Neural progenitor cell (in vitro differentiated cells): Measurements from ENCODE around the gene RELL1. TPM values are rescaled to one million over a fixed set of nuclear protein-coding genes. Genes with fewer than 3 reads are reported as not detected.

ENCODE experiments used
- DNase-seq: peaks from one replicate; pipeline ENCODE4 v3.0.0-alpha.2; 2016; ENCODE audit warnings: low spot score
- H2AFZ ChIP-seq: fragments of 200-600 bp; sonication (generic); replicated peaks from 2 replicates; pipeline ENCODE4 v1.6.1; 2016; ENCODE audit warnings: antibody characterized with exemption
- H3F3A ChIP-seq: fragments of 200-600 bp; sonication (generic); 2 replicates; pipeline ENCODE4 v1.6.1; 2016; ENCODE audit warnings: antibody characterized with exemption, low read depth
- H3K27ac ChIP-seq: fragments of 200-600 bp; sonication (generic); 2 replicates; pipeline ENCODE4 v1.5.1; 2016; ENCODE audit warnings: mild to moderate bottlenecking
- H3K27me3 ChIP-seq: fragments of 200-600 bp; sonication (generic); 2 replicates; pipeline ENCODE4 v1.6.1; 2016; ENCODE audit warnings: mild to moderate bottlenecking, moderate library complexity
- H3K36me3 ChIP-seq: fragments of 200-600 bp; sonication (generic); 2 replicates; pipeline ENCODE4 v1.5.1; 2016
- H3K4me1 ChIP-seq: fragments of 200-600 bp; sonication (generic); 2 replicates; pipeline ENCODE4 v1.6.1; 2016; ENCODE audit warnings: mixed run types
- H3K4me2 ChIP-seq: fragments of 200-600 bp; sonication (generic); 2 replicates; pipeline ENCODE4 v1.6.1; 2016
- H3K4me3 ChIP-seq: fragments of 200-600 bp; sonication (generic); 2 replicates; pipeline ENCODE4 v1.5.1; 2016
- H3K79me2 ChIP-seq: fragments of 200-600 bp; sonication (generic); 2 replicates; pipeline ENCODE4 v1.6.1; 2016; ENCODE audit warnings: low read depth
- H3K9ac ChIP-seq: fragments of 200-600 bp; sonication (generic); 2 replicates; pipeline ENCODE4 v1.6.1; 2016
- H3K9me3 ChIP-seq: fragments of 200-600 bp; sonication (generic); 2 replicates; pipeline ENCODE4 v1.5.1; 2016; ENCODE audit warnings: low read depth
- H4K20me1 ChIP-seq: fragments of 200-600 bp; sonication (generic); 2 replicates; pipeline ENCODE4 v1.6.1; 2016; ENCODE audit warnings: low read depth
- H3K27ac Mint-ChIP-seq: 3 replicates; pipeline ENCODE4 v1.8.0; 2021; ENCODE audit warnings: mixed read lengths
- H3K27me3 Mint-ChIP-seq: 2 replicates; pipeline ENCODE4 v1.8.0; 2022; ENCODE audit warnings: low read depth, mild to moderate bottlenecking, inconsistent platforms, moderate library complexity, mixed read lengths; ENCODE audit not compliant: insufficient read depth
- H3K36me3 Mint-ChIP-seq: 3 replicates; pipeline ENCODE4 v1.8.0; 2021; ENCODE audit warnings: mixed read lengths
- H3K4me1 Mint-ChIP-seq: 3 replicates; pipeline ENCODE4 v1.8.0; 2021; ENCODE audit warnings: mixed read lengths
- H3K4me3 Mint-ChIP-seq: 3 replicates; pipeline ENCODE4 v1.8.0; 2021; ENCODE audit warnings: mild to moderate bottlenecking, moderate library complexity, mixed read lengths
- H3K9me3 Mint-ChIP-seq: 3 replicates; pipeline ENCODE4 v1.8.0; 2020; ENCODE audit warnings: mixed read lengths
- CTCF ChIP-seq: fragments of 200-600 bp; sonication (generic); IDR thresholded peaks from 2 replicates; pipeline ENCODE4 v1.5.1; 2017; ENCODE audit warnings: antibody characterized with exemption, mild to moderate bottlenecking
- EZH2 ChIP-seq: fragments of 200-600 bp; sonication (generic); IDR thresholded peaks from 2 replicates; pipeline ENCODE4 v1.6.1; 2017; ENCODE audit warnings: antibody characterized with exemption, mild to moderate bottlenecking, moderate library complexity
- EZH2phosphoT487 ChIP-seq: fragments of 200-600 bp; sonication (generic); IDR thresholded peaks from 2 replicates; pipeline ENCODE4 v1.6.1; 2017; ENCODE audit warnings: antibody characterized with exemption
- small RNA-seq: library from RNA; depleted of rRNA; stranded (forward); fragments of <200 nt; gene quantifications from one replicate; pipeline ENCODE3, GENCODE V24; 2015
- total RNA-seq: library from RNA; depleted of rRNA; stranded (reverse); fragments of >200 nt; gene quantifications from 2 replicates; pipeline ENCODE4 v1.2.3, GENCODE V29; 2015; ENCODE audit warnings: low replicate concordance

RELL1 gene
- total RNA-seq, 1 donor from 2014 or later, result 12.1 TPM

GRCh38 chr4:37561803-37562207 is 124.4 kb downstream of the RELL1 start:
- no peak overlapping the region for H3K4me2 ChIP-seq
- no peaks in the 10 kb centered on the region for H3K27me3 ChIP-seq
- H3K27ac ChIP-seq, result no peak overlapping the region
- no peak overlapping the region for H3K4me3 ChIP-seq
- H3K36me3 Mint-ChIP-seq, result peaks cover 2% of the 10 kb centered on the region
- peaks cover 9% of the 10 kb centered on the region for H3K9me3 Mint-ChIP-seq
- no peaks in the 10 kb centered on the region for H3K36me3 ChIP-seq
- H3K79me2 ChIP-seq, result no peaks in the 10 kb centered on the region
- H3K9me3 ChIP-seq, result no peaks in the 10 kb centered on the region
- no peaks in the 10 kb centered on the region for H4K20me1 ChIP-seq
- DNase-seq, result no peak
- no peak overlapping the region for H3K9ac ChIP-seq
- H3K4me1 Mint-ChIP-seq, result no peaks in the 10 kb centered on the region
- H3K27me3 Mint-ChIP-seq, result peaks cover 2% of the 10 kb centered on the region
- H2AFZ ChIP-seq, result no peak overlapping the region
- TF ChIP-seq EZH2phosphoT487 (no peak), CTCF (no peak), EZH2 (no peak)
- H3F3A ChIP-seq, result no peaks in the 10 kb centered on the region
- no peak overlapping the region for H3K4me3 Mint-ChIP-seq
- no peak overlapping the region for H3K27ac Mint-ChIP-seq
- H3K4me1 ChIP-seq, result no peaks in the 10 kb centered on the region

- Histone ChIP-seq H3K9me3 (no peaks in the 10 kb centered on the region), H3F3A (no peaks in the 10 kb centered on the region), H3K9ac (no peak overlapping the region), H3K79me2 (no peaks in the 10 kb centered on the region), H3K4me1 (no peaks in the 10 kb centered on the region), H3K4me3 (no peak overlapping the region), H3K27ac (no peak overlapping the region), H3K36me3 (no peaks in the 10 kb centered on the region), H3K27me3 (no peaks in the 10 kb centered on the region), H3K4me2 (no peak overlapping the region), H4K20me1 (no peaks in the 10 kb centered on the region), H2AFZ (no peak overlapping the region)
- Mint-ChIP-seq H3K27me3 (peaks cover 2% of the 10 kb centered on the region), H3K27ac (no peak overlapping the region), H3K9me3 (peaks cover 11% of the 10 kb centered on the region), H3K4me1 (no peaks in the 10 kb centered on the region), H3K4me3 (no peak overlapping the region), H3K36me3 (peaks cover 2% of the 10 kb centered on the region)
- TF ChIP-seq EZH2 (no peak), CTCF (no peak), EZH2phosphoT487 (no peak)
- no peak for DNase-seq
These were observed 124.9 kb downstream of the RELL1 start for GRCh38 chr4:37561196-37561802.

Small RNA genes within 50 kb of the gene (small RNA-seq; reads per million reads assigned to genes)
- not detected for gene RF00019

Other genes starting within 250 kb of the RELL1 start
- 16.3 and 20.1 TPM in 2 replicates for gene PGM2, start 140.3 kb upstream of the RELL1 start, total RNA-seq
- gene TBC1D1, start 204.7 kb upstream of the RELL1 start, total RNA-seq, result 208 and 226 TPM in 2 replicates